C4-2B (cell line): Measurements from ENCODE around the gene C16orf78.

Experiments
- H3K27ac ChIP-seq: fragments of 450-650 bp; 2 replicates; pipeline ENCODE4 v1.5.1; 2017
- ZFX ChIP-seq: fragments of 450-650 bp; IDR thresholded peaks from 2 replicates; pipeline ENCODE4 v1.6.1; 2017
- TF ChIP-seq, protein P1 (sequence below): fragments of 450-650 bp; conservative IDR thresholded peaks from 2 replicates; pipeline ENCODE4 v1.5.1; 2017; ENCODE audit warnings: mild to moderate bottlenecking

C16orf78 gene

DNA sequence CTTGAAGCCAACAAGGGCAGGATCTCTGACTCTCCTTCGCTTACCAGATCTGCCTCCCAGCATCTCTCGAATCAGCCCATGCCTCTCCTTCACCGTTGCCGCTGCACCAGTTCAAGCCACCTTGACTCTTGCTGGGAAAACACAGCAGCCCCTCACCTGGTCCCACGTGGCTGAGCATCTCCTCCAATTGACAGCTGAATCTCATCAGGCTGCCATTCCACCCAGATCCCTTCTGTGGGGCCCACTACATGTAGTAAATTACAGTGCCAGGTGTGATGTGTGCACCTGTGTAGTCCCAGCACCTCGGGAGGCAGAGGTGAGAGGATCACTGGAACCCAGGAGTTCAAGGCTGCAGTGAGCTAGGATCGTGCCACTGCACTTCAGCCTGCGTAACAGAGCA is 37.8 kb upstream of the C16orf78 start:
- no peak overlapping the region for H3K27ac ChIP-seq
- TF ChIP-seq, protein P1, sequence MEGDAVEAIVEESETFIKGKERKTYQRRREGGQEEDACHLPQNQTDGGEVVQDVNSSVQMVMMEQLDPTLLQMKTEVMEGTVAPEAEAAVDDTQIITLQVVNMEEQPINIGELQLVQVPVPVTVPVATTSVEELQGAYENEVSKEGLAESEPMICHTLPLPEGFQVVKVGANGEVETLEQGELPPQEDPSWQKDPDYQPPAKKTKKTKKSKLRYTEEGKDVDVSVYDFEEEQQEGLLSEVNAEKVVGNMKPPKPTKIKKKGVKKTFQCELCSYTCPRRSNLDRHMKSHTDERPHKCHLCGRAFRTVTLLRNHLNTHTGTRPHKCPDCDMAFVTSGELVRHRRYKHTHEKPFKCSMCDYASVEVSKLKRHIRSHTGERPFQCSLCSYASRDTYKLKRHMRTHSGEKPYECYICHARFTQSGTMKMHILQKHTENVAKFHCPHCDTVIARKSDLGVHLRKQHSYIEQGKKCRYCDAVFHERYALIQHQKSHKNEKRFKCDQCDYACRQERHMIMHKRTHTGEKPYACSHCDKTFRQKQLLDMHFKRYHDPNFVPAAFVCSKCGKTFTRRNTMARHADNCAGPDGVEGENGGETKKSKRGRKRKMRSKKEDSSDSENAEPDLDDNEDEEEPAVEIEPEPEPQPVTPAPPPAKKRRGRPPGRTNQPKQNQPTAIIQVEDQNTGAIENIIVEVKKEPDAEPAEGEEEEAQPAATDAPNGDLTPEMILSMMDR = no peak
- no peak for TF ChIP-seq ZFX

DNA sequence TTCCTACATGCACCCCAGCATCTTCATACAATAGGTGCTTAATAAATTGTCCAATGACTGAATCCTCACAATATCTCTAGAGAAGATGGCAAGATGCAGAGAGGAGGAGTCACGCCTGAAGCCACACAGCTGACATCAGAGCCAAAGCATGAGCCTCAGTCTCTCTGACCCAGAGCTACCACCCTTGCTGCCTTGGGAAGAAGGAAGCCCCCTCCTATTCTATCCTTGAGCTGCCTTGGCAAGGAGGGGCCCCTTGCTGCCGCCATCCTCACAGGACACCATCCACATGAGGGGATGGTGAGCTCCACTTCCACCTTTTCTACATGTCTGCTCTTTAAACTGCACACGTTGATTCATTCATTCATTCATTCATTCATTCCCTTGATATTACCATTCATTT is 37.0 kb upstream of the C16orf78 start:
- TF ChIP-seq, protein P1 = no peak
- no peak for TF ChIP-seq ZFX
- H3K27ac ChIP-seq = no peak overlapping the region

DNA sequence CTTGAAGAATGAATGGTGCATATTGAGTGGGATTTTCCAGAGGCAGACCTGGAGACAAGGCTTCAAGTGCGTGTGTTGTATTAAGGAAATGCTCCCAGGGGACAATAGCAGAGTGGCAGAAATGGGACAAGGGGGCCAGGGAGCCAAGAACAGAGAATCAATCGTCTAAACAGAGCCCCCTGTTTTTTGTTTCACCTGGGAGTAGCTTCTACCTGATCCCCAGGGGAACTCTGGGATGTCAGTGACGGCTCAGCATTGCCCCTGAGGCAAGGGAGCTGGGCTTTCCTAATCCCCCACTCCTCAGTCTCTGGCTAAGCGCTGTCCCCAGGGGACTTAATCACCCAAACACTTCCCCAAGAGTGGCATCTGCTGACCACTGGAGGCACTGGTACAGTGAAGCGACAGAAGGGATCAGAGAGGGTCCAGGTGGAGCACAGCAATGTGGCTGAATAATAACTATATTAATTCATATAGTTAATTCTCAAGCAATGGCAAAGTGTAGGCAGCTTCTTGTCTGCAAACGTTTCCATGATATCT is 35.7 kb upstream of the C16orf78 start:
- no peak overlapping the region for H3K27ac ChIP-seq
- TF ChIP-seq ZFX = no peak
- TF ChIP-seq, protein P1 = no peak

DNA sequence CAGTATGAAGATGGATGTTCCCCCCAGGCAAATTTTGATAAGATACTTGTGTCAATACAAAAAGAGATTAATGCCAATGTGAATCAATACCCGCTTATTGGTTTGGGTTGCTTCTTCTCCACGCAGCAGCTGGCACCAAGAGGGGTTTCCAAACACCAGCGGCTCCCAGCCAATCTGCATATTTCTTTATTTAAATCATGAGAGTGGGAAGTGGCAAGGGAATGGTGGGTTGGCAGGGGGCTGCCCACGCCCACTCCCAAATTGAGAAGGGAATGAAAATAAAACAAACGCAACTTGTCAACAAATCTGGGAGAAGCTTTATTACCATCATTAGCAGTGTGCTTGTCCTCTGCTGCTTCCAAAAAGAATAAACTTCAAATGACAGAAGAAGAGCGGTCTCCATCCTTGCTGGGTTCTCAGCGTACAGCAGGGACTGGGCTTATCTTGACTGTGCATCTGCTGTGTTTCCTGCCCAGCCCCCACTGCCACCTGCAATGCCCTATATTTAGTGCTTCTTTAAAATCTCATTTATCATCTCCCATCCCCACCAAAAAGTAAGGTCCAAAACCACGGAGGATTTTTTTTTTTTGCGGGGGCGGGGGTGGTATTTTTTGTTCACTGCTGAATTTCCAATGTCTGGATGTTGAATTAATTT is 34.9 kb upstream of the C16orf78 start:
- TF ChIP-seq, protein P1 = no peak
- no peak for TF ChIP-seq ZFX
- H3K27ac ChIP-seq = no peak overlapping the region

DNA sequence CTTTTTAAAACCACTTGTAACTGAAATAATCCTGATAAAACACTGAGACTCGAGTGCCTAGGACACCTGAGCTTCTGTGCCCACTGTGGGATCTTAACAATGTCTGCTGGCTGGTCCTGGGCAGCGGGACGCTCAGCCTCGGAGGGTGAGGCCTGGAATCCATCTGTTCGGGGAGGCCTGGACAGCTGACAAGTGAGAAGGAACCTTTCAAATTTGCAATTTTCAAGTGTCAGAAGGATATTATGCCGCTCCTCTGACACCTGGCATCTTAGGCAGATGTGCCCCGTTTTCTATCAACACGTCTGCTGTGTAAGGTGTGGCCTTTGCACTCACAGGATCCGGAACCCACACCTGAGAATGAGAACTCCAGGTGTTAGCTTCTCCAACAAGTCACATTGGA is 33.1 kb upstream of the C16orf78 start:
- TF ChIP-seq ZFX = no peak
- TF ChIP-seq, protein P1 = no peak
- H3K27ac ChIP-seq = no peak overlapping the region

DNA sequence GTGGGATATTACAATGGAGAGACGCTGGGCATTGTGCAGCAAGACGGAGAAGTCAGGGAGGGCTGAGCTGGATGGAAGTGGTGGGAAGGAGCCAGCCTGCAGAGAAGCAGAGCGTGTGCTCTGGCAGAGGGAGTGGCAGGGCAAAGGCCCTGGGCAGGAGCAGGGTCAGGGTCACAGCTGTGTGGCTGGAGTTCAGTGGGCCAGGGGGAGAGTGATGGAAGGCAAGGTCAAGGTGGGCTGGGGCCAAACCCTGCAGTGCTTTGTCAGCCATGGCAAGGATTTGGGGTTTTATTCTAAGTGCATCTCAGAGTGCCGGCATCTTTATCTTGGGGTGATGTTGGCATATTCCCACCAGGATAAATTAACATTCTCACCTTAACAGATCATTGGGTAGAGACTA is 31.9 kb upstream of the C16orf78 start:
- H3K27ac ChIP-seq = no peak overlapping the region
- TF ChIP-seq, protein P1 = no peak
- no peak for TF ChIP-seq ZFX

DNA sequence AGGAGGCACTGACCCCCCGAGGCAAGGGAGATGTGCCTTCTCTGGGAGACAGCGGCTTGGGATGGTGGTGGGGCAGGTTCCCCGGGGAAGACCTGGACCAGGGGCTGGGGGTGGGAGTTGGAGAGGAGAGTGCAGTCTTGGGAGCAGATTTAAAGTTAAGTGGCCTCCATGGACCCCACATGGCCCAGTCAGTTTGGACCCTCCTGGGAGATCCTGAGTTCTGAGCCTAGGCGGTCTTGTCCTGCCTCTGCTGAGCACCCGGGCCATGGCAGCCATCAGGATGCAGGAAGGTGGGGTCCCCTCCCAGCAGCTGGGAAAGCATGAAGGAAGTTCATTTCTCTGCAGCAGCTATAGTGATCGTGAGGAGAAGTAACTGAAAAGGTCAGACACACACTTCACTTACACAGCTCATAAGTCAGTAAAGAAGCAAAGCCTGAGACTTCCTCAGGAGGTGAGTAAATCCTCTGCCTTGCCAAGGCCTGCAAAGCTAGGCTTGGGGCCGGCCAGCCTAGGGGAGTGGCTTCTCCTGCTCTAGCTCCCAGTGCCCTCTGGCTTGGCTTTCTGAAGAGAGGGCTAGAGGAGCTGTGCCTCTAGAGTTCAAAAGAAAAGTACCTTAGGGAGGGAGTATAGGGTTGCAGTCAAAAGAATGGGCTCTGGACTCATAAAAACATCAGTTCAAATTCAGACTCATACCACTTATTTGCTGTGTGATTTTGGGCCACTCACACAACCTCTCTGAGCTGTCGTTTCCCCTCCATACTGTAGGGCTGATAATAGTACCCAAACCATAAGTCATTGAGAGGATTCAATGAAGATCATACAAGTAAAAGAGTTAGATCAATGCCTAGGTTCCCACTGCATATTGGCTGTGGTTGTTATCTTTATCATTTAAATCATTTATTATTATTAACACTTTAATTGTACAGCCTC is 31.0 kb upstream of the C16orf78 start:
- H3K27ac ChIP-seq = no peak overlapping the region
- TF ChIP-seq, protein P1 = no peak
- no peak for TF ChIP-seq ZFX
